ENCODE results near the gene EXOSC2. TPM values are rescaled to one million over a fixed set of nuclear protein-coding genes. Genes with fewer than 3 reads are reported as not detected.

The EXOSC2 gene
- polyA plus RNA-seq, 1 donor = 26.5 TPM

DNA sequence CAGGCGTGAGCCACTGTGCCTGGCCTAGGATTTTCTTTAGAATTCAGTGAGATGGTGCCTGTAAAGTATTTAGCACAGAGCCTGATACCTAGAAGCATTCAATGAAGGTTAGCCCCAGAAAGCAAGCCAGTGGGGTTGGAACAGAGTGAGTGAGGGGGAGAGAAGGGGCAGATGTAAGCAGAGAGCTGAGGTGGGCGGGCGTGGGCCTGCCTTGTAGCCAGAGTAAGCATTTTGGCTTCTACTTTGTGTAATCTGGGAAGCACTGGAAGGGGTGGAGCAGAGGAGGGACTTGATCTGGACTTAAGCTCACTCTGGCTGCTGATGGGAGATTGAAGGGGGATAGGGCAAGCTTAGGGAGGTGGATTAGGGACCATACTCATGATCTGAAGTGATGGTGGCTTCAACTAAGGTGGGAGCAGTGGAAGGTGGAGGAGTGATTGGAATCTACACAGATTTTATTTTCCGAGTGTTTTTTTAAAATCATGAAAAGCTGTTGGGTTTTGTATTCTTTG, 2.6 kb downstream of the EXOSC2 start:
- DNase-seq (ENCODE audit: low read depth) = no peak

DNA sequence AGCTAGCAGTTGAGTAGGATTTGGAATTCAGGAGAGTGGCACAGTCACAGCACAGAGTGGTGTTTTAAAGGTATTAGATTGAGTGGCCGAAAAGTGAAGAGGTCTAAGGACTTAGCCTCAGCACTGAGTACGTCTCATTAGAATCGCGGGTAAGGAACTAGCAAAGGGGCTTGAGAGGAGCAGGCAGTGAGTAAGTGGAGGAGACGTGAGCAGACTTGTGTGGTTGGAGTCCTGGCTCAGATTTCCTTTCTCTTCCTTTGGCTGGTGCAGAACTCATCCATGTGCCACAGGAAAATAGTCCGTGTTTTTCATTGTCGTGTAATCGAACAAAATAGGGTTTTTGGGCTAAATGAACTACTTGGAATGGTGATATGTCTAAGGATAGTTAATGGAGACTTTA, 3.4 kb downstream of the EXOSC2 start:
- no peak for DNase-seq (ENCODE audit: low read depth)

DNA sequence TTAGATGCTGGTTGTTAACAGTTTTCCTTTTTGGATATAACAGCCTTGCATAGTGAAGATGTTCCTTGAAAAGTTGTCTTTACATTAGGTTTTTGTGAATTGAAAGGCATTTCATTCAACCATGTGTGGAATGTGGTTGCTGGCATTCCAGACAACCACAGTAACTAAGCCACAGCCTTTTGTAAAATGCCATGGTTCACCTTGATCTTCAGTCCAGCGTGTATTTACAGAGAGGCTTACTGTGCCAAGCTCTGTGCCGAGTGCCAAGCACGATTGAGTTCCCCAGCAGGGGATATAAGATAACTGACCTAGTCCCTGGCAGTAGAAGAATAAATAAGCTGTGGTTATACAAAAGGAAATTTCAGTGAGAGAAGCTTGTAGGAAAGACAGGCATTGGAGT, 4.9 kb downstream of the EXOSC2 start:
- DNase-seq (ENCODE audit: low read depth) = no peak

- DNase-seq (ENCODE audit: low read depth) = no peak
Measured at GRCh38 chr9:130699047-130699446, 5.5 kb downstream of the EXOSC2 start.

DNA sequence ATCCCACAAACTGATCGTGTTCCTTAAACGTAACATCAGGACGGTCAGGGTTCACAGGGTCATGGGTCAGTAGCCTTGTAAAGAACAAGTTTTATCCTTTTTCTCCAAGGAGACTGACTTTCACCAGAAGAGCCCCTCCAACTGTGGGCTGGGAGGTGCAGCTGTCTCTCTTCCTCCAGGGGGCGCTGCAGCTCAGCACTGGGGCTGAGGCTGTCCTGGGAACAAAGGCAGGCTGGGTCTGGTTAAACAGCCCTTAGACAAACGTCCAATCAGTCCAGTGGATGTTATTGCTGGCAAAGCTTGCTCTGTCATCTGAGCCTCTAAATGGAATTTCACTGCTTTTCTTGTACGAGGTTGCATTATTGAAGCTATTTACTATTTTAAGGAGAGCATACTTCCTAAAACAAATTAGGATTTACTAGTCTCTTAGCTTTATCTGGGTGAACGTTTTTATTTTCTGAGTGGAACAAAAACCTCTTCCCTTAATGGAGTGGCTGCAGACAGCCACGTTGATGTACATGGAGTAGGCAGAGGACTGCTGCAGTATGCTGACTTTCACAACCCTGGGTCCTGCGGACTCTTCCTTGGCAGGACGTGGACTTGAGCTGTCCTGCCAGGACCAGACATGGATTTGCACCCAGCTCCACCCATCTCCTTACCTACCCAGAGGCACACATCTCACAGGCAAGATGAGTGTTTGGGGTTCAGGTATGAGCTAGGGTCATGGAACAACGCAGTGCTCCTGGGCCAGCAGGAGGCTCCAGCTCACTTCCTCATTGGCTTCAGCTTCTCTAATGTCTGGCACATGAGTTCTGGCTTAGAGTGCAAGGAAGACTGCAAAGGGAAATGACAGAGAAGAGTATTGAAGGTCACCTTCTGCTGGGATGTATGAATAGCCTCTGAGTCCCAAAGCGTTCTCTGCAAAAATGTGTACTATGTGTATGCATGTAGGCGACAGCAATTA, 7.8 kb downstream of the EXOSC2 start:
- DNase-seq (ENCODE audit: low read depth) = no peak

- DNase-seq (ENCODE audit: low read depth) = no peak
Measured at GRCh38 chr9:130703501-130703900, 9.9 kb downstream of the EXOSC2 start.

DNA sequence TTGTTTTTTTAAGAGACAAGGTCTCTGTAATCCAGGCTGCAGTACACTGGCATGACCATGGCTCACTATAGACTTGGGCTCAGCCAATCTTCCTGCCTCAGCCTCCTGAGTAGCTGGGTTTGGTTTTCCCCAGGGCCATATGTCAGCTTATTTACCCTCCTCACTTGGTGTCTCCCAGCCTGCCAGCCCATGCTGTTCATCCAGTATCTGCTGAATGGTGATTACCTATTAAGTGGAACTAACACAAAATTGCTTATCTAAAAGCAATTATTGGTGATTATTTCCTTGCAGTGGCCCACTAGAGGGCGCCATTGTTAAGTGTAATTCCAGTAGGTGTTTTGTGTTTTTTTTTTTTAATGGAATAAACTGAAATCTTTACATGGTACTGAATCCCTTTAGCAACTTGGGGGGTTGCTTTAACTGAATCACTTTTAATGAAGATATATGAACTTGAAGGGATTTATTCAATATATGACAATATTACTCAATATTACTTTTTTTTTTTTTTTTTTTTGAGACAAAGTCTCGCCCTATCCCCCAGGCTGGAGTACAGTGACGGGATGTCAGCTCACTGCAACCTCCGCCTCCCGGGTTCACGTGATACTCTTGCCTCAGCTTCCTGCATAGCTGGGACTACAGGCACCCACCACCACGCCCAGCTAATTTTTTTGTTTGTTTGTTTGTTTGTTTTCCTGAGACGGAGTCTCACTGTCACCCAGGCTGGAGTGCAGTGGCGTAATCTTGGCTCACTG, 13.8 kb downstream of the EXOSC2 start:
- no peak for DNase-seq (ENCODE audit: low read depth)

DNA sequence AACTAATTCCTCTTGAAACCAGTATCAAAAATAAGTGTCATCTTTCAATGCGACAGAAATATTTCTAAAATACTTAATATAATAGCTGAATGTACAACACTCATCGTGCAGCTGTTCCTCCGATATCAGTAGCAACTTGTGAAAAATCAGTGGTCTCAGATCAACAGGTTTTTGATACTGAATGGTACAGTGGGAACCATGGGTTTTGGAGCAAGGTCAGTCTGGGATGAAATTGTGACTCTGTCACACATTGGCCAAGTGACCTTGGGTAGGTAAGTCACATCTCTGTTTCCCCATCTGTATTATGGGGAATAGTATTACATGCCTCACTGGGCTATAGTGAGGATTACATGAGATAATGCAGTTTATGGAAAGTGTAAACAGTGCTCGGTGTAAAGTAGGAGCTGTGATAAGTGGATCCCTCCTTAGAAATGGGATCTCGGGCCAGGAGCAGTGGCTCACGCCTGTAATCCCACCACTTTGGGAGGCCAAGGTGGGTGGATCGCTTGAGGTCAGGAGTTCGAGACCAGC, 17.3 kb downstream of the EXOSC2 start:
- DNase-seq (ENCODE audit: low read depth) = no peak

DNA sequence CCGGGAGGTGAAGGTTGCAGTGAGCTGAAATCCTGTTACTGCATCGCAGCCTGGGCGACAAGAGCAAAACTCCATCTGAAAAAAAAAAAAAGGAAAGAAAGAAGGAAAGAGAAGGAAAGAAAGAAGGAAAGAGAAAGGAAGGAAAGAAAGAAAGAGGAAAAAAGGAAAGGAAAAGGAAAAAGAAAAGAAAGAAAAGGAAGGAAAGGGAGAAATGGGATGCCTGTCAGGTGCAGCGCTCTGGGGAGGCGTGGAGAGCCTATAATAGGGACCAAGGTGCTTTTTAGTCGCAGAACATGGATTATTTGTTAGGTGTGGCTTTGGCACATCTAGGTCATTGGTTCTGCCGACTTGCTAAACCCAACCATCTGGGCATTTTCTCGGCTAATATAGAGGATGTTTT, 17.9 kb downstream of the EXOSC2 start:
- no peak for DNase-seq (ENCODE audit: low read depth)

DNA sequence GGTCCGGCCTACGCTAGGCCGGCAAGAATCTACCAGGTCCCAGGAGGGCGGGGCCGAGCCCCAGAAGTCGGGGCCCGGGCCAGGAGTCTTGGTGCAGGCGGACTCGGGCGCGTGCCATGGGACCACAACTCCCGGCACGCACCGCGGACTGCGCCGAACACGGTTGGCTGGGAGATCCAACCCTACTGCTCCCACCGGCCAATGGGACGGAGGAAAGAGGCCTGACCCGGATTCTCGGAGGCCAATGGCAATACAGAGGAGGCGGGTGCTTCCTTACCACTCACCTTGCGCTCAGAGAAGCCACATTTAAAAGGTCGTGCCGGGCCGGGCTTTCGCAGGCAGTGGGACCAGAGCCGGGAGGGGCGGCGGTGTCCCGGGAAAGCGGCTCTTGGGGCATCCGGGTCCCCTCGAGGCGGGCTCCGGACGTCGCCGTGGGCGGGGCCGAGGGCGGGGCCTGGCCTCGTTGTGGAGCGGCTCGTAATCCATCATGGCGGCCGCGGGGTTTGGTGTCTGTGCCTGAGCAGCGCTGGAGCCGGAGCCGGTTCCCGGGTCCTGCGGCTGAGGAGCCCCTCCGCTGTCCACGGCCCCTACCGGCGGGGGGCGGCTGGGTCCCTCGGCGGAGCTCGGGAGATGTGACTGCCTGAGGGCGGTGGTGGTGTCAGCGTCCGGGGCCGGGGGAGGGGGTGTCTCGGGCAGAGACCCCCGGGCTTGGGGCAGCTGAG, 19.1 kb downstream of the EXOSC2 start:
- peak; percentile 94 for DNase-seq (ENCODE audit: low read depth)

GRCh38 chr9:130713286-130713960, 19.8 kb downstream of the EXOSC2 start:
- no peak for DNase-seq (ENCODE audit: low read depth)

- DNase-seq (ENCODE audit: low read depth) = no peak
Measured at GRCh38 chr9:130714586-130715110, 21.1 kb downstream of the EXOSC2 start.

DNA sequence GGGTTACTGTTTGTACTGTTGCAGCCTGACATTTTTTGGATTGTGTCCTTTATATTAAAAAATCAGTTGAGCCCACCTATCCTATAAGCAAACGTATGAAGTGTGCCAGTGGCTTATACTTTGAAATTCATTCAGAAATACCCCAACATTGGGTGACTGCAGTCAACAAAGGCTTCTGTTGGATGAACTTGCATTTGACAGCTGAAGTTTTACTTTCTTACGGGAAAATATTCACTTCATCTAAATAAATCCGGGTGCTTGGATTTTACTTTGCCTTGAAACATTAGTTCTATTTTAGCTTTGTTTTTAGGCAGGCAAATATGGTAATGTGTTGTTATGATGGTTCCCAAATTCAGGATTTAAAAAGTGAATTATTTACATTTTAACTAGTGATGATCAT, 21.7 kb downstream of the EXOSC2 start:
- no peak for DNase-seq (ENCODE audit: low read depth)

DNA sequence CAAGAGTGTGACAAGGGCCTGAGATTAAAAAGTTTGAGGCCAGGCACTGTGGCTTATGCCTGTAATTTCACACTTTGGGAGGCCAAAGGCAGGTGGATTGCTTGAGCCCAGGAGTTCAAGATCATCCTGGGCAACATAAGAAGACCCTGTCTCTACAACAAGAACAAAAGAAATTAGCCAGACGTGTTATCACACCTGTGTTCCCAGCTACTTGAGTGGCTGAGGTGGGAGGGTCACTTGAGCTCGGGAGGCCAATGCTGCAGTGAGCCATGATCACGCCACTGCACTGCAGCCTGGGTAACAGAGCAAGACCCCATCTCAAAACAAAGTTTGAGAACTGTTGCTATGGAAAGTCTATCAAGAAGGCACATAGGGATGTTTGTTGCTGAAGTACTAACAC, 25.0 kb downstream of the EXOSC2 start:
- DNase-seq (ENCODE audit: low read depth) = no peak

DNA sequence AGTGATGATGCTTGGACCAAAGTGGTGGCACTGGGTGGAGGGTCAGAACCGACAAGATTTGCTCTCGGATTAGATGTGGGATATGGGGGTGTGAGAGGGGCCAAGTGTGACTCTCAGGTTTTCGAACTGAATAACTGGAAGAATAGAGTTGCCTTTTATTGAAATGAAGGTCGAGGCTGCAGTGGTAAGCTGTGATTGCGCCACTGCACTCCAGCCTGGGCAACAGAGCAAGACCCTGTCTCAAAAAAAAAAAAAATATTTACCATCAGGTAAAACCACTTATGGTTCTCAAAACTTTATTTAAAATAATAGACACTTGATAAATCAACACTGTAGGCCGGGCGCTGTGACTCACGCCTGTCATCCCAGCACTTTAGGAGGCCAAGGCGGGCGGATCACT, 27.2 kb downstream of the EXOSC2 start:
- no peak for DNase-seq (ENCODE audit: low read depth)

- DNase-seq (ENCODE audit: low read depth) = no peak
Measured at GRCh38 chr9:130728721-130729120, 35.1 kb downstream of the EXOSC2 start.

- no peak for DNase-seq (ENCODE audit: low read depth)
Measured at GRCh38 chr9:130729145-130729544, 35.6 kb downstream of the EXOSC2 start.

- no peak for DNase-seq (ENCODE audit: low read depth)
Measured at GRCh38 chr9:130731355-130731754, 37.8 kb downstream of the EXOSC2 start.

DNA sequence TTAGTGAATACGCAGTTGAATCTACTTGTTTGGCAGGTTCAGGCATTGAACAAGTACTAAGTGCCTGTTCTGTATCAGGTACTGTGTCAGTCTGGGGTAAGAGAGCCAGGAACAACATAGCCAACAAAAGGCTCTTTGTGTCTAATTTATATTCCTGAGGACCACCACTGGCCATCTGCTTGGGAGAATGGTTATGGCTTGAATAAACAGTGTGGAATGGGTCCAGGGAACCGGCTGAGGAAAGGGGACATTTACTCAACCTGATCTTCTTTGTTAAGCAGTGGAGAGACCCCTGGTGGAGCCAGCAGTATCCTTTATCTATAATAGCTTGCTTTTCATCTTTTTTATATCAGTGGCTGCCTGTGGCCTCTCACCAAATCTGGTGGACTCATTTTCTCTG, 38.6 kb downstream of the EXOSC2 start:
- DNase-seq (ENCODE audit: low read depth) = no peak

DNA sequence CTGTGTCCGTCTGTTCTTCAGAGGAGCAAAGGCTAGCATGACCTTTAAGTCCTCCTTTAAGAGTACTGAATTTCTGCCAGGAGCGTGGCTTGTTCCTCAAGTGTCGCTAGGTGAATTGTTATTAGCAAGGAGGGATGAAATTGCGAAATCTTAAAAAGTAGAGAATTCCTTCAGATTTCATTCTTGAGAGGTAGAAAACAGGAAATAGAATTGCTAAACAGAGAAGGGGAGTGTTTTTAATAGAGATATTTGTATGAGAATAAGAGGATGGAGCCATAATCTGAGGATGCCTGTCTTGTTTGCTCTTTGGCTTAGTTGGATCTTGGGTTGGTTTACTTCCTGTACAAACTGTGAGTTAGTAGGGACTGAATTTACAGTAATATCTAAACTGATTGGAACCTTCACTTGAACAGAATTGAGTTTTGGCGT, 39.2 kb downstream of the EXOSC2 start:
- DNase-seq (ENCODE audit: low read depth) = no peak

DNA sequence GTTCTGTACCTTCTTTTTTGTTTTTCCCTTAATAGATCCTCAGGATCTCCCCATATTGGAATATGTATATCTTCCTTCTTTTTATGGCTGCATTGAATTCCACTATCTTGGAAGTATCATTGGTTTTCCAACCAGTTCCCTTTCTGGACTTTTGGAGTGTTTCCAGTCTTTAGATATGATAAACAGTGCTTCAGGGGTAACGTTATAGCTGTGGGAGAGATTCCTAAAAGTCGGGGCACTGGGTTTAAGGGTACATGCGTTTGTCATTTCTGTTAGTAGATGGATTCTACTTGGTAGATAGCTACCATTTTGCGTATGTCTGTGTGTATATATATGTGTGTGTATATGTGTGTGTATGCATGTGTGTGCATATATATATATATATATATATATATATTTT, 42.0 kb downstream of the EXOSC2 start:
- DNase-seq (ENCODE audit: low read depth) = no peak
